Panc1 (cell line): ENCODE data around the gene PGK2.

ENCODE experiments used
- CTCF ChIP-seq: fragments of 450-650 bp; IDR thresholded peaks from 2 replicates; pipeline ENCODE4 v1.5.1; 2017; ENCODE audit warnings: mild to moderate bottlenecking
- POLR2AphosphoS5 ChIP-seq: IDR thresholded peaks from 2 replicates; pipeline ENCODE4 v1.6.1; 2012; ENCODE audit warnings: mild to moderate bottlenecking, low read depth, low read length, moderate library complexity
- REST ChIP-seq, 2 experiments: IDR thresholded peaks; 2 replicates each; pipeline ENCODE4 v1.6.1; 2011 to 2012; ENCODE audit warnings: low read depth in 2 of 2, control low read depth in 1 of 2, low read length in 1 of 2, mild to moderate bottlenecking in 1 of 2, moderate library complexity in 1 of 2; ENCODE audit not compliant: insufficient read depth in 1 of 2
- SIN3A ChIP-seq: IDR thresholded peaks from 2 replicates; pipeline ENCODE4 v1.6.1; 2012; ENCODE audit warnings: low read depth, mild to moderate bottlenecking, low read length, moderate library complexity, borderline replicate concordance; ENCODE audit not compliant: insufficient read depth
- TCF7L2 ChIP-seq: IDR thresholded peaks from 2 replicates; pipeline ENCODE4 v1.6.1; 2011; ENCODE audit warnings: mild to moderate bottlenecking, low read depth, low read length, inconsistent platforms

- TF ChIP-seq CTCF (no peak), REST (IDR thresholded peaks at IDR 0.05; ENCODE audit: insufficient read depth in 1 of 2, low read depth in 2 of 2, low read length in 1 of 2) (no peak), SIN3A (no peak), POLR2AphosphoS5 (no peak), TCF7L2 (no peak)
These were observed 19.1 kb upstream of the PGK2 start for GRCh38 chr6:49806145-49806544.
